ENCODE results near the gene MICAL3.

Gene MICAL3

GRCh38 chr22:17822087-17822486 lies 202.3 kb downstream of the MICAL3 start:
- no peak for DNase-seq

DNA sequence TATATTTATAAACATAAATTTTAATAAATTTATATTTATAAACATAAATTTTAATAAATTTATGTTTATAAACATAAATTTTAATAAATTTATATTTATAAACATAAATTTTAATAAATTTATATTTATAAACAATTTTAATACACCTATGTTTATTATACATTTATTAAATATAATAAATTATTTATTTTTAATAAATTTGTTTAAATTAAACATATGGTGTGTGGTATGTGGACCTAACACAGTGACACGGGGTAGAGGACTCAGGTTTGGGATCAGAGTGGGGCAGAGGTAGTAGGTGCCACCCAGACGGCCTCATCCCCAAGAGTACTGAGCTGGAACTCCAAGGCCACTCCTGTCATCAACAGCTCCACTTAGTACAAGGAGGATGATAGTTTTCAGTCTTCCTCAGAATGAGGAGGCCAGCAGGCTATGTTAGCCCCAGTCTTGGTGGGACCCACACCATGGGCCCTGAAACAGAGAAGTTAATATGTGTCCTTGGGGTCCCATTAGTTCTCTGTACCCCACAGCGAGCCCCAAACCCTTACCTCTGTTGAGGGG lies 203.4 kb downstream of the MICAL3 start:
- DNase-seq, result no peak

- DNase-seq, result no peak
Observed at GRCh38 chr22:17818649-17819048, 205.7 kb downstream of the MICAL3 start.

DNA sequence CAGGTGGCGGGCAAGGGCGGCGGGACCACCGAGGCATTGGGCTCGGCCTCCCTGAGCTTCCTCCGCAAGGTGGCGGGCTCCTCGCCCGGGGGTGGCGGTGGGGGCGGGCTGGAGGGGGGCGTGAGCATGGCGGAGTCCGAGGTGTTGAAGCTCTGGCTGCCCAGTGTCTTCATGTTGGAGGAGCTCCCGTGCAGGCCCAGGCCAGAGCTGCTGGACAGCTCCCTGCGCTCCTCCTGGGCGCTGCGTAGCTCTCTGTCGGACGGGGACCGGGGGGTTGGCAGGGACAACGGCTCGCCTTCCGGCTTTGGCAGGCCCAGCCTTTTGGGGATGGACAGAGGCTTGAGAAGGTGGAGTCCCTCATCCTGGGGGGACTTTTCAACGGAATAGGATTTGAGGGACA lies 206.2 kb downstream of the MICAL3 start:
- no peak for DNase-seq

- no peak for DNase-seq
Observed at GRCh38 chr22:17817511-17818065, 206.8 kb downstream of the MICAL3 start.

GRCh38 chr22:17817079-17817478 lies 207.3 kb downstream of the MICAL3 start:
- no peak for DNase-seq

GRCh38 chr22:17816649-17817048 lies 207.7 kb downstream of the MICAL3 start:
- DNase-seq, result no peak

GRCh38 chr22:17815703-17816254 lies 208.6 kb downstream of the MICAL3 start:
- DNase-seq, result no peak

DNA sequence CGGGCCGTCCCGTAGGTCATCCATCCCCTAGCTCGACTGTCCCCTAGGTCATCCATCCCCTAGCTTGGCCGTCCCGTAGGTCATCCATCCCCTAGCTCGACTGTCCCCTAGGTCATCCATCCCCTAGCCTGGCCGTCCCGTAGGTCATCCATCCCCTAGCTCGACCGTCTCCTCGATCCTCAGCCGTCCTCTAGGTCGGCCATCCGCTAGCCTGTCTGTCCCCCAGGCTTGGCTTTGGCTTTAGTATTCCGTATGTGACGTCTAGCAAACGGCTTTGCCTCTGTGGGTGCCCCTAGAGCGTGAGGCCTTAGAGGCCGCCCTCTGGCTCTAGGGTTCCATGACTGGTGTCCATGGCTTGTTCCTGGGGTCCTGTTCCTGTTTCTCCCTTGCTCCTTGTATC lies 209.5 kb downstream of the MICAL3 start:
- no peak for DNase-seq

DNA sequence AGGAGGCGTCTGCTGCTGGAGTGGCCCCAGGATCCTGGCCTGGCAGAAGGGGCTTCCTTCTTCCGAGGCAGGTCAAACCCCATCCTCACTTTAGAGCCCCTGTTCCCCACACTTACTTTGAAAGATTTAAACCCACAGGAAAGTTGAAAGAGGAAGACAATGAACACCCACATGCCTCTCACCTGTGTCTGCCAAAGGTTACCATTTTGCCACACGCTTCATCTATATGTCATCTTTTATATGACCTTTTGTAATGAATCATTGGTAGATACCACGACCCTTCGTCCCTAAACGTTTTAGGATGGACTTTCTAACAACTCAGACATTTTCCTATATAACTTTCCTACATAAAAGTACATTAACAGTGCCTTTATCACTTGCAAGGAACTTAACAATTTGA lies 210.3 kb downstream of the MICAL3 start:
- DNase-seq, result no peak

DNA sequence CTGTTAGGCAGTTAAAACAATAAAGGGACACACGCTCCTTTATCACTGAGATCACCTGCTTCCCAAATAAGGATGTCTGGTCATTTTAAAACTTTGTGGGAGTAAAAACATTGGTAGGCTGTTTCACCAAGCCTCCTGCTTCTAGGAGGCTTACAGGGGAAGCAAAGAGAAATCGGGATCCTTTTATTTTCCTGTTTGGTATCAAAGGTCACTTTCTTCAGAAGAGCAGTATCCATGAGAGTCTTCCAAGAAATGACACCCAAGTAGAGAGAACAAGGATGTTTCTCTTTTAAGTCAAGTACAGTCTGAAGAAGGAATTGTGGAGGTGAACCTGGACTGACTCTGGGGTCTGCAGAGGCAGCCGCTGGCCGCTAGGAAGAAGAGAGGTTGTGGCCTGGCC lies 213.2 kb downstream of the MICAL3 start:
- DNase-seq, result no peak

- DNase-seq, result no peak
Observed at GRCh38 chr22:17810570-17811116, 213.7 kb downstream of the MICAL3 start.

GRCh38 chr22:17808693-17809403 lies 215.5 kb downstream of the MICAL3 start:
- no peak for DNase-seq

GRCh38 chr22:17807578-17808410 lies 216.6 kb downstream of the MICAL3 start:
- DNase-seq, result no peak

DNA sequence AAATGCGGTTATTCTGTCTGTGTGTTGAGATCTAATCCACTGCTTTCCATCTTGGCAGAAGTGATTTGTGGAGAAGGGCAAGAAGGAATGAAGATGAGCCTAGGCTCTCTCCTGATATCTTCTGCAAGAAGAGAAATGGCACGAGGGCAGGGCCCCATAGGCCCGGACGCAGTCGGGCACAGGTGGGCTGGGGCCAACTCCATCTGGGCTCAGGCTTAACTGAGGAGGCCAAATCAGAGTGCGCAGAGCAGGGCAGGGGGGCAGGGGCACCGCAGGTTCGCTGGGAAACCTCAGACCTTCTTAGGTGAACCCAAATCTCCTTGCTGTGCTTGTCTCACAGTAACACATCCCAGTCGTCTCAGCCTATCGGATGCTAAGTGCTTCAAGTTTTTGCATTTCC lies 217.3 kb downstream of the MICAL3 start:
- DNase-seq, result no peak

- DNase-seq, result no peak
Observed at GRCh38 chr22:17806437-17806836, 217.9 kb downstream of the MICAL3 start.

DNA sequence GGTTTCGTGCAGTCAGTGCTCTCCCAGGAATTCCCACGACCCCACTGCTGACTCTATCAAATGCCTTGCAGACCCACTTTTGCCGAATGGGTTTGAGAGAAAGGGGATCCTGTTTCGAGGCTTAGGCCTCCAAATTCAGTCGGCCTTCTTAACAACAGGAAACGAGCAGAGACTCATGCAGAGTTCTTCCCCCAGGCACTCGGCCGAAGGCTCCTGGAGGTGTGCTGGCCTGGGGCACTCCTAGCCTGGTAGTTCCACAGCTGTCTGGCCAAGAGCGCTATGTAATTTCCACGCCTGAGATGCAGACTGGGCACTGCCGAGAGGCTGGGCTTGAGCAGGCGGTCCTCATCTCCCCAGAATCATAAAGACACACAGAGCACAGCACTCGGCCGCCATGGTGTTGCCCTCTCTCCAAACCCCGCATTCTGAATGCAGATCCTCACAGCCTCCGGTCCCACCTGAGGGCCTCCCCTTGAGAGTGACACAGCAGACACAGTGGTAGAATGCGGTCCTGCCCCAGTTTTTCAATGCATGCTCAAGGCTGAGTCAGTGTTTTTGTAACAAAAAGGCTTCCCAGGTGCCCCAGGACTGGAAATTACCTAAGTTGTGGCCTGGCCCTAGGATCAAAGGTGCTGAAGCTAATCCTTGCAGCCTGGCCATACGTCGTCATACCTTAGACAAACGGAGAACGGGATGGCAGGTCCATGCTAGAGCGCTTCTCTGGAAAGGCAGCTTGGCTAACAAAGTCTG lies 219.9 kb downstream of the MICAL3 start:
- DNase-seq, result no peak

GRCh38 chr22:17803609-17804270 lies 220.6 kb downstream of the MICAL3 start:
- no peak for DNase-seq

GRCh38 chr22:17802822-17803221 lies 221.5 kb downstream of the MICAL3 start:
- DNase-seq, result no peak

DNA sequence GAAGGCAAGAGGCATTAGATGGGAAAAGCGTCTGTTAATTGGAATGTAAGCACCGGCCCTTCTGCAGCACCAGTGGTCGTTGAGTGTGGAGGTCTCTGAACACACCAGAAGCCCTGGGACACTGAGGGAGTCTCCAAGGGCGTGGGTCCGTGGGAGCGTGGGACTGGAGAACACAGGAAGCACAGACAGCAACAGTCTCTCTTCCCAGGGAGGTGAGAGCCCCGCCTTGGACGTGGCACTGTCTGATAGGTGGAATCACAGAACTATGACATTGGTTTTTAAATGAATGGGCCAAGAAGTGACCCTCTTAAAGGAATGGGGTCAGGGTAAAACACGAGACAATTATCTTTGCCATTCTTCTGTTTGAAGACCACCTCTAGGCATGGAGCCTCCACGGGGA lies 221.9 kb downstream of the MICAL3 start:
- no peak for DNase-seq

Data from hypothalamus (tissue), 51 donors.